ENCODE measurements around the gene GULP1.

DNA sequence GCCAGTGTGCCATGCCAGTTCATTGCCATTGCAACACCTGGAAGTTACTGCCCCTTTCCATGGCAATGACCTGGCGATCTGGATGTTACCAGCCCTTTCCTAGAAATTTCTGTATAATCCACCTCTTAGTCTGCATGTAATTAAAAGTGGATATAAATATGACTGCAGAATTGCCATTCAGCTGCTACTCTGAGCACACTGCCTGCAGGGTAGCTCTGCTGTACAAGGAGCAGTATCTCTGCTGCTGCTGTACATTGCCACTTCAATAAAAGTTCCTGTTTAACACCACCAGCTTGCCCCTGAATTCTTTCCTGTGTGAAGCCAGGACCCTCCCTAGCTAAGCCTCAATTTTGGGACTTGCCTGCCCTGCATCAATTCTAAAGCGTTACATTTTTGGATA lies 17.4 kb upstream of the GULP1 start:
- TF ChIP-seq, protein P1, sequence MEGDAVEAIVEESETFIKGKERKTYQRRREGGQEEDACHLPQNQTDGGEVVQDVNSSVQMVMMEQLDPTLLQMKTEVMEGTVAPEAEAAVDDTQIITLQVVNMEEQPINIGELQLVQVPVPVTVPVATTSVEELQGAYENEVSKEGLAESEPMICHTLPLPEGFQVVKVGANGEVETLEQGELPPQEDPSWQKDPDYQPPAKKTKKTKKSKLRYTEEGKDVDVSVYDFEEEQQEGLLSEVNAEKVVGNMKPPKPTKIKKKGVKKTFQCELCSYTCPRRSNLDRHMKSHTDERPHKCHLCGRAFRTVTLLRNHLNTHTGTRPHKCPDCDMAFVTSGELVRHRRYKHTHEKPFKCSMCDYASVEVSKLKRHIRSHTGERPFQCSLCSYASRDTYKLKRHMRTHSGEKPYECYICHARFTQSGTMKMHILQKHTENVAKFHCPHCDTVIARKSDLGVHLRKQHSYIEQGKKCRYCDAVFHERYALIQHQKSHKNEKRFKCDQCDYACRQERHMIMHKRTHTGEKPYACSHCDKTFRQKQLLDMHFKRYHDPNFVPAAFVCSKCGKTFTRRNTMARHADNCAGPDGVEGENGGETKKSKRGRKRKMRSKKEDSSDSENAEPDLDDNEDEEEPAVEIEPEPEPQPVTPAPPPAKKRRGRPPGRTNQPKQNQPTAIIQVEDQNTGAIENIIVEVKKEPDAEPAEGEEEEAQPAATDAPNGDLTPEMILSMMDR (IDR thresholded peaks at IDR 0.05), result no peak
- TF ChIP-seq POLR2A (IDR thresholded peaks at IDR 0.05), result no peak
